Stimulated activated CD4-positive, alpha-beta T cell treated with anti-CD3 and anti-CD28 coated beads, Interleukin-1b, Interleukin-23, amount 100 ng/mL, for 1 hour (primary cell): Measurements from ENCODE around the gene HDAC11.

Source experiments
- DNase-seq, 2 donors: peaks; one replicate each; pipeline ENCODE4 v3.0.0-alpha.2; 2020; ENCODE audit warnings: low read depth in 2 of 2

HDAC11 gene

DNA sequence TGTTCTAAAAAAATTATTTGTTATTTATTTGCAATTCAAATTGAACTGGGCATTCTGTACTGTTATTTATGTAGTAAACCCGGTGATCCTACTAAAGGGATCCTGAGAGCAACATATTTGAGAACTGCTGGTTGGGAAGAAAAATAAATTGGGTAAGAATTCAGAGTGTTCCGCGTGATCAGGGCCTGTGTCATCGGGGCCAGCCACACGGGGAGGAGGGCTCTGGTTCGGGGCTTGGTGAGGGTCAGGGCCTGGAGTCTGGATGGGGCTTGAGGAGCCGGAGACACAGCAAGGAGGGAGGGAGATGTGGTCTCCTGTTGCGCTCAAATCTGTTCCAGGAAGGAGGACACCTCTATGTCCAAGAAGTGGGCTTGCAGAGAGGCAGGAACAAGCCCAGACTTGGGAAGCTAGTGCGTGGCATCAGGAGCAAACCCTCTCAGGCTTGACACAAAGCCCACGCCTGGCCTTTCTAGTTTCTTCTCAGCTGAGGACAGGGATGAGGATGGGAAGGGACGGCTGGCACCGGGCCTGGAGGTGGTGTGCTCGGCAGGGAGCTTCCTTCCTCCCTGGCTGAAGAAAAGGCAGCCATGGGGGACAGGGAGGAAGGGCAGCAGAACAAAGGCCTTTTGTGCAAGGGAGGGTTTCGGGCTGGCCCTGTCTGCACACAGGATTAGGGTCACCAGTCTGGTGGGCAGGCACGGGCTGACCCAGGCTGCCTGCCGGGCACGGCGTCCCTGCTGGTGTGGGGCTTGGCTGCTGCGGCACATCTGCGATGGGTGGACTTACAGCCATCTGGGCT lies 45.9 kb downstream of the HDAC11 start:
- no peak for DNase-seq

DNA sequence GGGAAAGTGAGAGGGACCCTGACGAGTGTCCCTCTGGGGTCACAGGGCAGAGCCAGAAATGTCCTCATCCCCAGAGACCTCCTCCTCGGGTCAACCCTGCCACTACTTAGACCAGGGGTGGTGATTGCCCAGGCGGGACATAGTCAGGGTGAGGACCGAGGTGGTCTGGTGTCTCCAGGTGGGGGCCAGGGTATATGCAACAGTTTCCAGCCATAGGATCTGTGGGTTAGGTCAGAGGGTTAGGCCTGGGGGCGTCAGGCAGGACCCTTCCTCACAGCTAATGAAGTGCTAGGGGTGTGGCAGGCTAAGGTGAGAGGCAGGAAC lies 46.5 kb downstream of the HDAC11 start:
- no peak for DNase-seq

DNA sequence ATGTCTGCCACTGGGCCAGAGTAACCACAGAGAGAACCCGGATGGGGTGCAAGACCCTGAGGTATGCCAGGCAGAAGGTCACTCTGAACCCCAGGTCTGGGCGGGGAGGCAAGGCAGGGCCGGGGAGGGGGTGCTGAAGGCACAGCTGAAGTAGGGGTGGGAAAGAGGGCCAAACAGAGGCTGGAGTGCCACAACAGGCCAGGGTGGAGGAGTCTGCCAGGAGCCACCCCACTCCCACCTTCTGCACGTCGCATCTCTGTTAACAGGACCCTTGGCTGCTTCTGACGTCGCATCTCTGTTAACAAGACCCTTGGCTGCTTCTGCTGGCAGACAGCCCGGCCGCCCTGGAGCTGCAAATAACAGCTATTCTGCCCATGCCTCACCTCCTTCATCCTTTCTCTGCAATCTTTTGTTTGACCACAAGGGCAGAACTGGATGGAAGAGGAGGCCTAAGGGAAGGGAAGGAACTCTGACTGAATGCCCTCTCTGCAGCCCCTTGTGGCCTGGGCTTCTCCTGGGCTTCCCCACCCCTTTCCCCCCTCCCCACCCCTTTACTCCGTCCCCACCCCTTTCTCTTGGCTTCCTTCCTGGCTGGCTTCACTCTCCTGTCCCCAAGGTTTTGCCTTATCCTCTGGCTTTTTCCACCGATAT lies 48.2 kb downstream of the HDAC11 start:
- DNase-seq = no peak

DNA sequence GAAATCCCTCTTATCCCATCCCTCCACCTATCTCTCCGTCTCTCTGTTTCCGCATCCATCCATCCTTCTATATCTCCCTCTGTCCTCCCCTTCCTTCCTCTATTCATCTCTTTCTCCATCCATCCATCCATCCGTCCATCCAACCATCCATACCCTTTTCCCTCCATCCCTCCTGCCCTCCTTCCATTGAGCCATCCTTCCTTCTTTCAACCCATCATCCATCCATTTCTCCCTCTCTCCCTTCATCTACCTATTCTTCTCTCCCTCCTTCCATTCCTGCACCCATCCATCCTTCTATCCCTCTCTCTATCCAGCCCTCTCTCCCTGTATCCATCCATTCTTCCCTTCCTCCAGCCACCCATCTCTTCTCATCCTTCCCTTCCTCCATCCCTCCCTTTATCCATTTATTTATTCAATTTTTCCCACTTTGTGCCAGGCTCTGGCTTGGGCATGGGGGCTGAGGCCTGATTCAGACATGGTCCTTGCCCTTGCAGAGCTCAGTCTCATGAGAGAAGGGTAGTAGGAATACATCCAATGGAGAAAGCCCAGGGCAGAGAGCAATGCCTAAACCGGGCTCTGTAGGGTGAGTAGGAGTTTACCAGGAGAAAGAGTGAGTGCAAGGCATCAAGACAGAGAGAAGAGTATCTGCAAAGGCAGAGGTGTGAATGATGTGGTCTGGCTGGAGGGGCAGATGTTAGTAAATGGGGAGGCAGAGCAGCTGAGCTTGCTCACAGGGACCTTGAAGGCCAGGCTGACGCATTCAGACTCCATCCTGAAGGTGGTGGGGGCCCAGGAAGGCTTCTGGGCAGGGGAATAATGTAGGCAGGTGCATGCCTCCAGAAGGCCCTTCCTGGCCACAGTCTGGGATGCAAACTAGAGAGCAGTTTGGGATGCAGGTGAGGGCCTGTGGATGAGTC lies 49.3 kb downstream of the HDAC11 start:
- no peak for DNase-seq

DNA sequence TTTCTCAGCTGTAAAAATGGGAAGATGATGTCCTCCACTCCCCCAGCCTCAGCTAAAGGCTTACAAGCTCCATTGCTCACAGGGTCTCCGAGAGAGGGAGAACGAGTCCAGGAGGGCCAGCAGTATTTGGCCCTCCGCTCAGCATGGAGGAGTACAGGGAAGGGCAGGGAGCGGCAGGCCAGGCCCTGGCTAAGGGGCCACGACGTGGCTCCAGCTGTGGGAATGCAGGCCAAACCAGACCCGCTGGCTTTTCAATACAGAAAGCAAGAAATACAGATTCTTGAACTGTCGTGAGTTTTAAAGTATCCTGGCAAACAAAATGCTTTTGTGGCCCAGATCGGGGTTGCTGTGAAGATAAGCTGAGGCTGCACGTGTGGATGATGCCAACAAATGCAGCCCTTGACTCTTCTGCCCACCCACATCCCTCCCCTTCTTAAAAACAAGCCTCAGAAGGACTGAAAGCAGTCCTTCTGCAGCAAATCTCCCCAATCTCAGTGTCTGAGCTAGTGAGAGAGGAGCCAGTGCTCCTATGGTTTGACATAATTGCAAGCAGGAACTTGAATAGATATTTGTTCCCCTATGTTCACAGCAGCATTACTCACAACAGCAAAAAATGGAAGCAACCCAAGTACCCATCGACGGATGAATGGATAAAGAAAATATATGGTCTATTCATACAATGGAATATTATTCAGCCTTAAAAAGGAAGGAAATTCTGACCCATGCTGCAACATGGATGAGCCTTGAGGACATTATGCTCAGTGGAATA lies 50.3 kb downstream of the HDAC11 start:
- DNase-seq = no peak

DNA sequence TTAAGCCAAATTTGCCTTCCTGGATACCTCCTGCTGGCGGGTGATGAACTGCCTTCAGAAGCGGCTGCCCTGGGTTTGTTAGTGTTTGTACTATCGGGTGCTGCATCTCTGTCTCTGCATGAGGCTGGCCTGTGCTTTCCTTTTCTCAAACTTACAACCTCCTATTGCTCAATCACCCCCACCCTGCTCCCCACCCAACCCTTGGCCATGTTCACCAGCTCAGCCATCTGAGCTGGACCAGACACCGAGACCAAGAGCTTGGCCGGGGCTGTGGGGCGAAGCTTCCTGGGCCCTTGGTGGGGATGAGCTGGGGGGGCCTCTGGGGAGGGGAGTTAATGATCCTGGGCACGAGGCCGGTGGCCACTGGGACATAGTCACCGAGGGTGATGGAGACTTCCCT lies 52.0 kb downstream of the HDAC11 start:
- DNase-seq = no peak

DNA sequence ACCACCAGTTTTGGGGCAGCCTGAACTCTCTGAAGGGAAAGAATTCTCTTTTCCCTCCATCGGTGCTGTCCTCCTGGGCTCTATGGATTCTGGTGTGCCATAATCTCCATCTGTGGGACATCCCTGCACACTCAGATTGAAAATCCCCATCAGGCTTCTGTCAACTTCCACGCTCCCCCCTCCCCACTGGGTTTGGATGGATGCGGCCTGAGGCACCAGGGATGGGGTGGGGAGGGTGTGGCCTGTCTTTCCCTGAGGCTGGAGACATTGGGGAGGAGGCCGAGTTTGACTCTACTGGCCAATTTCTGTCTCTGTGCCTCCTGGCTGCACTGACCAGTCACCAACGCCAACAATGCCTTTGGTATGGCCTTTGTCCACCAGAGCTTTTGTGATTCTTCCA lies 52.5 kb downstream of the HDAC11 start:
- no peak for DNase-seq

DNA sequence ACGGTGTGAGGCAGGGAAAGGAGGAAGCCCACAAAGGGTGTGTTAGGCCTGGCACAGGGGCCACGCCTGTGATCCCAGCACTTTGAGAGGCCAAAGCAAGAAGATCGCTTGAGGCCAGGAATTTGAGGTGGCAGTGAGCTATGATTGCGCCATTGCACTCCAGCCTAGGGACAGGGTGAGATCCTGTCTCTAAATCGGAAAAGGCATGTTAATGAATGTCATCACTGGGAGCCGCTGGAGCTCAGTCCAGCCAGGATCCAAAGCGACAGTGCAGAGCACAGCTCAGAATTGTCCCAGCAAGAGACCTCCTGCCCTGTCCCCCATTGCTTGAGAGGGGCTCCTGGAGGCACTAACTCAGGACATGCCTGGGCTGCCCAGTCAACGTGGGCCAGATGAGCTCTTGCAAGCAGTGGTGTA lies 53.8 kb downstream of the HDAC11 start:
- DNase-seq = no peak

DNA sequence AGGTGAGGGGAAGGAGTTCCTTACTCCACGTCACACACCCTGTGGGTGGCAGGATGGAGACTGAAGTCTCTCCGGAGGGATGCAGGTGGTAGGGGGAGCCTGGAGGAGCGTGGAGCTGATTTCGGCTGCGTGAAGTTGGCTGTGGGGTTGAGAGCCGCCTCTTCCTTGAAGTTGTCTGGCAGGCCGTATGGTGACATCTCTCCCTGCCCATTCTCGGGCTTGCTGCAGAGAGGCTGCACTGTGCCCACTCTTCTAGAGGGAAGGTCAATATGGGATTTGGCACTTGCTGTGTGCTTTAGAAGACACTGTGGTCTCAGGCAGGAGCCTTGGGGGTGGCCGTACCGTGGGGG lies 55.4 kb downstream of the HDAC11 start:
- DNase-seq = no peak

DNA sequence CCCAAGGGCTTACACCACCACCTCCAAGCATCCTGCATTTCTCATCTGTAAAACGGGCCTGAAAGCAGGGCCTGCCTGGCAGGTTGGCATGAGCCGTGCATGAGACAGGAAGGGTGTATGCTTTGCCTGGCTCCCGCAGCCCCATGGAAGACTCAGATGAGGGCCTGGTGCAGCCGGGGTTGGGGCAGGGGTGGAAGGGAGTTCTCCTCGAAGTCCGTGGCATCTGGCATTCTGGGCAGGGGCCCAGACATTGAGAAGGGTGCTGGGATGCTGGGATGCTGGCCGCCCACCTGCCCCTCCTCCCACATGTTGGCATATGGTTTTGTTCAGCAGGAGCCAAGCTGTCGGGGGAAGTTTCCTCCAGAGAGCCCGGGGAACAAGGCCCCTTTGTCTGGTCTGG lies 55.8 kb downstream of the HDAC11 start:
- no peak for DNase-seq

DNA sequence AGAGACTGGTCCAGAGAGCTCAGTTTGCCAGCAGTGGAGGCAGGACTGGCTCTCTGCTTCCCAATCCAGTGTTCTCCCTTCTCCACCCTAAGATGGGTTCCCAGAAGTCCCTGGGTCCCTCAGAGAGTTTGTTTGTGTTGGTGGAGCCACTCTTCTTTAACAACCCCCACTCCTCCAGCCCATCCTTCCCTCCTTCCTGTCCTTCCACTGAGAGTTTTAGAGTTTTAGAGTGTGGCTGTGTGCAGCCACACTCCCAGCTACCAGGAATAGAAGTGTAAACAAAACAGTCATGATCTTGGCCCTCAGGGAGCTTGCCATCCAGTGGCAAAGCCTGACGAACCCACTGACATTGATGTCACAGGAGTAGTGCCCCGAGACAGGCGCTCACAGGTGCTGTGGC lies 56.3 kb downstream of the HDAC11 start:
- no peak for DNase-seq

DNA sequence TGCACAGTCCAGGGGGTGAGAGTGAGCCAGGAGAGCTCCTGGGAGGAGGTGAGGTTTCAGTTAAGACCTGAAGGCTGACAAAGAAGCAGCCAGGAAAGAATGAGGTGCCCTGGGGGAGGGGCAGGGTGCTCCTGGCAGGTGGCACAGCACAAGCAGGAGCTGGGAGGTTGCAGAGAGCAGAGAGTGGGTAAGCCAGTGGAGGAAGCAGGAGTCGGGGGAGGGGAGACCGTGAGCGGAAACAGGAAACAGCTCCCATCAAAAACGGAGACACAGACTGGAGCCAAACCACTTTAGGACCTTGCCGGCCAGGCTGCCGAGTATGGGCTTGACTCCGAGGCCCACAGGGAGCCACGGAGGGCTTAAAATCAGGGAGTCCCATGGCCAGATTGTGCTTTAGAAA lies 56.7 kb downstream of the HDAC11 start:
- DNase-seq = no peak

DNA sequence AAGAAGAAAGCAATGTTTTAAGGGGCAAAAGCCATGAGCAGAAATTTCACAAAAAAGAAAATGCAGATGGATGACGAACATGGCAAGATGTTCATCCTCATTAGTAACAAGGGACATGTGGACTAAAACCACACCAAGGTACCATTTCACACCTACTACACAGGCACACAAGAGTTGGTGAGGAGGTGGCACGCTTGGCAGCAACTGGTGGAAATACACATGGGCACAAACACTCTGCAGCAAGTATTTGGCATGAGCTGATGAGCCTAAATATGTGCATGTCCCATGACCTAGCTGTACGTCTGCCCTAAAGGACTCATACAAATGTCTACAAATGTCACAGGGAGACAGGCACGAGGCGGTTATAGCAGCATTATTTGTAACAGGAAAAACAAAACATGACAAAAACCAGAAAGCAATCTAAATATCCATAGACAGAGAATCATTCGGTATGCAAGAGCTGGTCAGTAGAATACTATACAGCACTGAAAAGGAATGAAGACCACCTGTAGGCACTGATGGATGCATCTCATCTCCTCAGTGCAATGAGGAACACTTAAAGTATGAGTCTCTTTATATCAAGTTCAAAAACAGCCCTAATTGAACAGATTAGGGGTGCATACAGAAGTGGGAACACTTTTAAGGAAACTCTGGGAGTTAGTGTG lies 57.3 kb downstream of the HDAC11 start:
- DNase-seq = no peak

DNA sequence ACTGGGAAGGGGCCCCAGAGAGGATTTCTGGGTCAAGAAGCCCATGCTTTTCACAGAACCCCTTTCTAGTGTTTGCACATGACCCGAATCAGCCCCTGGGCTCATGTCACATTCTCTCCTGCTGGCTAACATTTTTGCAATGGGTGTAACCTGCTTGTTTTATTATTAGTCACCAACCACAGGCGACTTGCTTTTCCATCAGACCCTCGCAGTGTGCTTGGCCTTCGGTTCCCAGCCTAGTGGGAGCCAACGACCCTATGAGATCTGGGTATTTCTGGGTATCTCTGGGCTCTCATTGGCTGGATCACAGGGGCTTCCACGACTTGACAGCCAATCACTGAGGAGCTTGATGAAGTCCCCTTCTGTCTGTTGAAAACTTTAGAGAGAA lies 57.8 kb downstream of the HDAC11 start:
- DNase-seq = no peak

DNA sequence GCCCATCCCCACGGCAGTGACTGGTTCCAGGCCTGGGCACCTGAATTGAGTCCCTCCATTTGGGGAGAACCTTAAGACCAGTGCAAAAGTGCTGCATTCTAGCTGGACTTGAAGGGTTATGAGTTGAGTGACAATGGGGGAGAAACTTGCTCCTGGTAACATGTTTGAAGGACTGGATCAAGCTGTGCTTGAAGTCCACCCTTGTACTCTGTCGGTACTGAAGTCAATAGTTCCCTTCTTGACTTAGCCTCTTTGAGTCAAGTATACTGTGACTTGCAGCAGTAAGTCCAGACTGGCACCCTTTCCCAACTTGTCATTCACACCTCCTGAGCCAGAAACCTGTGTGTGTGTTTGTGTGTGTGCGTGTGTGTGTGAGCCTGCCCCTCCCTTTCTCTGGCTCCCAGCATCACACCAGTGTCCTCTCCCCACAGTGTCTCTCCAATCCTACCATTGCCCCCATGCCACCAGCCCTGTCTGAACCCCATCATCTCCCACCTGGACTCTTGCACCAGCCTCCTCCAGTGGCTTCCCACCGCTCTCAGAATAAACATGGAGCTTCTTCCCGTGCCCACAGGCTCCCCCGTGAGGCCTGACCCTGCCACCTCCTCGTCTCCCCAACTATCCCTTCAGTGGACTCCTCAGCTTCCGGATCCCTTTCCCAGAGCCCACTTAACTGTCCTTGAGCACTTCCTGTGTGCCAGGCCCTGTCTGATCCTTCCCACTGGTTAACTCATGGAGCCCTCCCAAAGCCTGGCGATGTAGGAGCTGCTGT lies 58.6 kb downstream of the HDAC11 start:
- no peak for DNase-seq

DNA sequence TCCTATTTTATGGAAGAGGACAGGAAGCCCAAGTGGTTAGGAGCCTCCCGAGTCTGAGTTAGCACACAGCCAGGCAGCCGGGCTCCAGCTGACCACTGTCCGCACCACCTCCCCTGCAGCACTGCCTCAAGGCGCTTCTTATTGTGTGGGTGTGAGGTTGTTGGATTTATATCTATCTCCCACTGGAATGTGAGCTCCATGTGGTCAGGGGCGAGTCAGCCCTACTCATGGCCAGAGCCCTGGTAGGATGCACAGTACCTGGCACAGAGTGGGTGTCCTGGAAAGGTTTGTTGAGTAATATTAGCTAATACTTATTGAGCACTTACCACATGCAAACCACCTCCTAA lies 59.2 kb downstream of the HDAC11 start:
- no peak for DNase-seq

DNA sequence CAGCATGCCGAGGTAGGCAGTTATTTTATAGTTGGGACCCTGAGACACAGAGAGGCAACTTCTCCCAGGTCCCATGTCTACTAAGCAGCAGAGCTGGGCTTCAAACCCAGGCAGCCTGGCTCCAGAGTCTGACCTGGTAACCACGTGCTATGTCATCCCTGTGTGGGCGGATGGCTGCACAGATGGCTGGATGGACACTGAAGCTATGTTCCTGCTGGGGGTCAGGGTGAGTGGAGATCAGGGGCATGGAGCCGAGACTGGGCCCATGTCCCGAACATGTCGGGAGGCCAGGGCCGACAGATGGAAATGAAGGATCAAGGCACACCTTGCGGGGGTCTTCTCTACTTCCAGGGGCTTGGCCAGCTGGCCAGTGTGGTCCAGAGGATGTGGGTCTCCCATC lies 59.6 kb downstream of the HDAC11 start:
- no peak for DNase-seq

DNA sequence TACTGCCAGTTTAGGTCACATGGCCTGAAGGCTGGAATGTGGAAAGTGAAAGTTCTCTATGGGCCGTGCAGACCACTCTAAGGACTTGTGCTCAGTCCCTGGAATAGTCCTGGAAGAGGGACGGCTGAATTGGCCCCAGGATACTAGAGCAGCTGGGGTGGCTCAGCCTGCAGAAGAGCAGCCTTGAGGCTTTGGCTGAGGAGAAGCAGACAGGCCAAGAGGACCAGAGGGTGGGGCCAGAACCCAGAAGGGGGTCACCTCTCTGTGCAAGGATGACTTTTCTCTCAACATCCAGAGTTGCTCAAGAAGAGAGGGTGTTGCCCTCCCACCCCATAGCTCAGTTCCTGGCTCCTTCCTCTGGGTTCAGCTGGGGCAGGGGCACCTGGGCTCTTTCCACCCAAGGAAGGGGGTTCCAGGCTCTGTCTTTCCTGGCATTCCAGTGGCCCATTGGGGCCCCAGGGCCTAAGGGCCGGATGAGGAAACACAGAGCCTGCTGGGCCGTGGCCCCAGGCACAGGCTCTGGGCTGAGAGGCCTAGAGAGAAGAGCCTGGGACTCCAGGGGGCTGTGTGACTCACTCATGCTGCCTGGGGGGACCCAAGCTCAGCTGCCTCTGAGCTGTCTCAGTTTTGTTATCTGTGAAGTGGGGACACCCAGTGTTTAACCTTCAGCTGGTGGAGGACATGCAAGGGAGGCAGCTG lies 60.3 kb downstream of the HDAC11 start:
- DNase-seq = no peak

DNA sequence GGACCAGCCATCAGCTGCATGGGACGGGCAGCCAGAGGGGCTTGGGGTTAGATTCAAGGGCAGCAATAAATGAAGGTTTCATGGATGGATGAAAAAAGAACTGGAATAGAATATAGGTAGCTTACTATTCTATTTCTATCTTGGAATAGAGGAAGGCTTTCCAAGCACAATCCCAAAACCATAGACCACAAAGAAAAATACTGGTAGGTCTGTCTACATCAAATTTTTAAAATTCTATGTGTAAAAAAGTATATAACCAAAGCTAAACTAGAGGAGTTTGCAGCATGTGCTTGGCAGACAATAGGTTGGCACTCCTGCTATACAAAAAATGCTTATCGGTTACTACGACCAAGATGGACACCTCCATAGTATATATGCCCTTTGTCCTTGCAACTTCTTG lies 61.6 kb downstream of the HDAC11 start:
- DNase-seq = no peak

DNA sequence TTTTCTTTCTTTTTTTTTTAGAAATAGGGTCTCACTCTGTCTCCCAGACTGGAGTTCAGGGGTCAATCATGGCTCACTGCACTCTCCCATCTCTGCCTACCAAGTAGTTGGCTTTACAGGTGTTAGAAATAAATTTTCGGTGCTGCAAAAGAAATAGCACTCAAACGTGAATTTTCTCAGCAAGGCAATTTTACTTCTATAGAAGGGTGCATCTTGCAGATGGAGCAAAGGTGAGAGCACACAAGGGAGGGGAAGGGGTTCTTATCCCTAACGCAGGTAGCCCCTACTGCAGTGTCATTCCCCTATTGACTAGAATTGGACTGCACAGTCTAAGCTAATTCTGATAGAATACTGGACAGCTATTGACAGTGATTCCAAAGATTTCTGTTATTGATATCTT lies 62.0 kb downstream of the HDAC11 start:
- no peak for DNase-seq
